Skeletal muscle satellite cell (primary cell): Measurements from ENCODE around the gene ATP6V1G1.

Experiments used
- H3K27me3 ChIP-seq: 2 replicates; pipeline ENCODE4 v1.7.0; 2013; ENCODE audit warnings: low read length; ENCODE audit not compliant: control insufficient read depth, insufficient read depth
- H3K36me3 ChIP-seq: 2 replicates; pipeline ENCODE4 v1.7.0; 2013; ENCODE audit warnings: mild to moderate bottlenecking, control low read depth, low read length; ENCODE audit not compliant: insufficient read depth
- H3K4me1 ChIP-seq: 2 replicates; pipeline ENCODE4 v1.7.0; 2013; ENCODE audit warnings: low read length; ENCODE audit not compliant: control insufficient read depth, insufficient read depth
- H3K4me2 ChIP-seq: 2 replicates; pipeline ENCODE4 v1.7.0; 2013; ENCODE audit warnings: mild to moderate bottlenecking, low read length
- H3K4me3 ChIP-seq: 2 replicates; pipeline ENCODE4 v1.7.0; 2013; ENCODE audit warnings: low read length
- H3K9ac ChIP-seq: 2 replicates; pipeline ENCODE4 v1.7.0; 2013; ENCODE audit warnings: mild to moderate bottlenecking, low read depth, low read length, moderate library complexity
- H3K9me3 ChIP-seq: replicated peaks from 2 replicates; pipeline ENCODE4 v1.7.0; 2013; ENCODE audit warnings: mild to moderate bottlenecking, control low read depth, low read length

Gene ATP6V1G1

GRCh38 chr9:114603248-114603647, 15.7 kb downstream of the ATP6V1G1 start:
- Histone ChIP-seq H3K27me3 (no peaks in the 10 kb centered on the region), H3K9ac (no peak overlapping the region), H3K4me3 (no peak overlapping the region), H3K9me3 (peaks cover 3% of the 10 kb centered on the region), H3K4me1 (peaks cover 14% of the 10 kb centered on the region), H3K36me3 (peaks cover 31% of the 10 kb centered on the region), H3K4me2 (no peak overlapping the region)

GRCh38 chr9:114604989-114605388, 17.4 kb downstream of the ATP6V1G1 start:
- no peaks in the 10 kb centered on the region for H3K27me3 ChIP-seq
- no peak overlapping the region for H3K4me2 ChIP-seq
- peaks cover 14% of the 10 kb centered on the region for H3K4me1 ChIP-seq
- peaks cover 16% of the 10 kb centered on the region for H3K36me3 ChIP-seq
- peaks cover 3% of the 10 kb centered on the region for H3K9me3 ChIP-seq
- no peak overlapping the region for H3K4me3 ChIP-seq
- no peak overlapping the region for H3K9ac ChIP-seq

DNA sequence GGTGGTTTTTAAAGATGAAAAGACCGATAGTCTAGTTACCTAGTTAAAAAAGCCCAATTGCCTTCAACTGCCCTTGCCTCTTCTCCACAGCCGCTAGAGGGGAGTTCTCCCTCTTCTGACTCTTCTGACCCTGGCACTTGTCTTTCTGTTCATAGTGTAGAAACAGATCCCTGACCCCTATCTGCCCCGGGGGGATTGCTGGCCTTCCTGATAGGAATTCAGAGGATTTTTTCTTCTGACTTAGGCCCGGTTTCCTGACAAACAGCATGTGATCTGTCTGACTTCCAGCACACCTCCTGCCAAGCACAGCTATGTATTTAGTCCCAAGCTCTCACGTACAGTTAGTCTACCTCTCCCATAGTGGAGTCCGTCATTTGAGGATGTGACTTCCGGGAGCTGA, 18.5 kb downstream of the ATP6V1G1 start:
- peaks cover 2% of the 10 kb centered on the region for H3K9me3 ChIP-seq
- no peak overlapping the region for H3K4me2 ChIP-seq
- no peak overlapping the region for H3K9ac ChIP-seq
- no peak overlapping the region for H3K4me3 ChIP-seq
- peaks cover 5% of the 10 kb centered on the region for H3K36me3 ChIP-seq
- peaks cover 18% of the 10 kb centered on the region for H3K4me1 ChIP-seq
- H3K27me3 ChIP-seq = no peaks in the 10 kb centered on the region

DNA sequence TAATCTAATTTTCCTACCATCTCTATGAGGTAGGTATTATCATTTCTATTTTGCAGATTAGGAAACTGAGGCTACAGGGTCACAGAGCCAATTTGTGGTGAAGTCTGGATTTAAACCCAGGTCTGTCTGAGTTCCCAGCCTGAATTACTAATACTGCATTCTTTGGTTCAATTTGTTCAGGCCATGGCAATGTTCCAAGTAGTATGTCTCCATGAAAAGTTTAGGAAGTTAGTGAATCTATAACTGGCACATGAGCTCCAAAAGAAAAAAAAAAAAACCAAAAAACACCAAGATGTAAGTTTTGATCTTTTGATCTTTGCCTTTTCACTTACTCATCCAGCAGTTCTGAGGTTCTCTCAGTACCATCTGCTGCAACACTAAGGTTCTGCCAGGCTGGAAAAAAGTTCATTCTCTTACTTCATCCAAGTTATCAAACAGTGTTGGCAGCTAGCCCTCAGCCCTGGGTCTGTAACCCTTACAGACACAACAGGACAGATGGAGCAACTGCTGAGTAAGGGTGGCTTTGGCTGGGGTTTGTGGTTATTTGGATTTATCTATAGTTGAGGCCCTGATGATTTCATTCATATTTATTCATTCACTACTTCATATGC, 19.1 kb downstream of the ATP6V1G1 start:
- no peak overlapping the region for H3K4me3 ChIP-seq
- H3K4me1 ChIP-seq = peaks cover 19% of the 10 kb centered on the region
- no peaks in the 10 kb centered on the region for H3K9me3 ChIP-seq
- peaks cover 2% of the 10 kb centered on the region for H3K36me3 ChIP-seq
- H3K27me3 ChIP-seq = no peaks in the 10 kb centered on the region
- no peak overlapping the region for H3K4me2 ChIP-seq
- no peak overlapping the region for H3K9ac ChIP-seq

DNA sequence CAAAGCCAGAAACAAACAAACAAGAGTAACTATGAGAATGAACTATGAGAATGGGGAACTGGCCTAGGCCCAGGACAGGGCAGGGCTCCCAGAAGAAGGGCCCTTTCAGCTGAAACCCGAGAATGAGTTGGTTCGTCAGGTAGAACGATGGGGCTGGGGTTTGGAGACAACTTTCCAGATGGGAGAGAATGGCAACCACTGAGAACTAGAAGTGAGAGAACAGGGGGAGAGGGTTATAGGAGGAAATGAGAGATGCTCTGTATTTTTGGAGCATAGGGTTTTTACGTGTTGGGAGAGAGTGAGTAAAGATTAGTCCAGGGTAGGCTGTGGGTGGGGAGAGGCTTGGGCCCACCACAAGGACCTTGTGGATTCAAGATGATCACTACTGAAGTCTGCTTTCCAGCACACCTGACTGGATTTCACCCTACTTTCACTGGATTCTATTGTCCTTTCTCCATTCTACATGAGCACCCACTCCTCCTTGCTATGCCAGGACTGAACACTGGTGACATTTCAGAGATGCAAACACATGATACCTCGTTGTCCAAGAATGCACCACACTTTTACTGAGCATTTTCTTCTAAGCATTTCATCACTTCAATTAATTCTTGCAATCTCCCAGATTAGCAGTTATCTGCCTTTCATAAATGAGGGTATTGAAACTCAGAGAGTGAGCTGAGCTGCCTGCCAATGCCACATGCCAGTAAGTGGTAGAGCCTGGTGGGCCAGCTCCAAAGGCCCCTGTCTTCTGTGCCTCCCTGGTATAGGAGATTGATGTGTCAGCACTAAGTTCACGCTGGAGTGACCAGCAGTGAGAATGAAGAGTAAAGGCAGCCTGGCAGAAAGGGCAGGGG, 20.3 kb downstream of the ATP6V1G1 start:
- H3K36me3 ChIP-seq = no peaks in the 10 kb centered on the region
- peaks cover 29% of the 10 kb centered on the region for H3K4me1 ChIP-seq
- H3K9me3 ChIP-seq = no peaks in the 10 kb centered on the region
- H3K9ac ChIP-seq = no peak overlapping the region
- H3K4me2 ChIP-seq = no peak overlapping the region
- no peak overlapping the region for H3K4me3 ChIP-seq
- no peaks in the 10 kb centered on the region for H3K27me3 ChIP-seq

- H3K4me3 ChIP-seq = no peak overlapping the region
- peaks cover 29% of the 10 kb centered on the region for H3K4me1 ChIP-seq
- no peaks in the 10 kb centered on the region for H3K36me3 ChIP-seq
- H3K9me3 ChIP-seq = no peaks in the 10 kb centered on the region
- no peaks in the 10 kb centered on the region for H3K27me3 ChIP-seq
- H3K9ac ChIP-seq = no peak overlapping the region
- H3K4me2 ChIP-seq = no peak overlapping the region
Measured at GRCh38 chr9:114608525-114608796, 20.9 kb downstream of the ATP6V1G1 start.

DNA sequence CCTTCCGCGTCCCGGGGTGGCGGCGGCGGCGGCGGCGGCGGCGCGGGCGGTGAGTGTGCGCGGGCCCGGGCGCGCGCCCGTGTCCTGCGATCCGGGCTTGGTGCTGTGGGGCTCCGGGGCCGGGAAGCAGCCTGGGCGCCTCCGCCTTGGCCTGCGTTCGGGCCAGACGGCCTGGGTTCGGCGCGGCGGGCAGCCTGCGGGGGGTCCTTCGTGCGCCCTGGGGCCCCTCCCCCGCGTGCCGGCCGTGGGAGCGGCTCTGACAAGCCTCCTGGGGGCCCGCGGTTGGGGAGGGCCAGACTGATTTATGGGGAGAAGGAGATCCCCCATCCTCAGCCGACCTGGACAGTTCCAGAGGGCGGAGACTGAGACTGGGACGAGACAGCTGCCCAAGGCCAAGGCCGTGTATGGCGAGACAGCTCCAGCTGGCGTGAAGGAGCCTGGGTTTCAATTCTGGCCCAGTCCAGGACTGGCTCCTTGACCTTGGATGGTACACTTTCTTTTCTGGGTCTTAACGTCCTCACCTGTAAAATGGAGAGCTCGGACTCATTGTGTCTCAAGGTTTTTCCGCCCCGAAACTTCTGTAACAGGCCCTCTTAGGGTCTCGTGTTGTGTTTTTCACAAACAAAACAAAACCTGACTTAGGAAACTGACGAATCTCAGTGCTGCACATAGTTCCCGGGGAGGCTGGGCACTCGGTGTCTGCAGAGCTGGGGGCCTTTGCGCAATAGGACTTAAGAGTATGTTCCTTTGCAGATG, 24.1 kb downstream of the ATP6V1G1 start:
- peak overlapping the region; percentile 82 for H3K9ac ChIP-seq
- no peaks in the 10 kb centered on the region for H3K36me3 ChIP-seq
- H3K9me3 ChIP-seq = no peaks in the 10 kb centered on the region
- H3K4me1 ChIP-seq = peaks cover 22% of the 10 kb centered on the region
- peak overlapping the region; percentile 79 for H3K4me2 ChIP-seq
- H3K27me3 ChIP-seq = no peaks in the 10 kb centered on the region
- H3K4me3 ChIP-seq = peak overlapping the region; percentile 63

DNA sequence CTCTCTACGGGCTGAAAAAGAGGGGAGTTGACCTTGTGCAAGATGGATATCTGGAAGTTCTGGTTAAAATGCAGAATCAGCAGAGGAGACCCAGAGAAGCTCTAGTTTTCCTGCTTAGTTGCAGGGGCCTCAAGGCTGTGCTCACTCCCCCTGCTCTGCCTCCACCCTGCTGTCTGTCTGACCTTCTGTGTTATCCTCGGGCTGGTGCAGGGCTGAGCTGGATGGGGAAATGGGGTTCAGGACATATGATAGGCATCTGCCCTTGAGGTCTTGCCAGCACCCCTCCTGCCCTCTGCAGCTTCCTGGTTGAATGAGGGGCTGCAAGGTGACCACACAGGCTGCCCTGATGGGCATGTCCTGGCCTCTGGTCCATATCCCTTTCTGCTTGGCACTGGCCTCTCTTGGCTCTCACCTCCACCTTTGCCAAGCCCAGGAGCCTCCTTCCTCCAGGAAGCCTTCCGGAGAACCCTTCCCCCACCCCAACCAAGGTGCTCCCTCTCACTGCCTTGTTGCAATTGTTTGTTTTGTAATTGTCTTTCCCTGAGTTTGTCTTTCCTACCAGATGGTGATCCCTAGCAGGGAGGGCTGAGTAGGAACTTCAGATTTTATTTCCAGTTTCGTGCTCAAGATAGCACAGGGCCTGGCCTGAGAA, 24.8 kb downstream of the ATP6V1G1 start:
- Histone ChIP-seq H3K27me3 (no peaks in the 10 kb centered on the region), H3K4me3 (peak overlapping the region; percentile 63), H3K9me3 (no peaks in the 10 kb centered on the region), H3K9ac (peak overlapping the region; percentile 82), H3K36me3 (no peaks in the 10 kb centered on the region), H3K4me1 (peaks cover 16% of the 10 kb centered on the region), H3K4me2 (peak overlapping the region; percentile 79)

DNA sequence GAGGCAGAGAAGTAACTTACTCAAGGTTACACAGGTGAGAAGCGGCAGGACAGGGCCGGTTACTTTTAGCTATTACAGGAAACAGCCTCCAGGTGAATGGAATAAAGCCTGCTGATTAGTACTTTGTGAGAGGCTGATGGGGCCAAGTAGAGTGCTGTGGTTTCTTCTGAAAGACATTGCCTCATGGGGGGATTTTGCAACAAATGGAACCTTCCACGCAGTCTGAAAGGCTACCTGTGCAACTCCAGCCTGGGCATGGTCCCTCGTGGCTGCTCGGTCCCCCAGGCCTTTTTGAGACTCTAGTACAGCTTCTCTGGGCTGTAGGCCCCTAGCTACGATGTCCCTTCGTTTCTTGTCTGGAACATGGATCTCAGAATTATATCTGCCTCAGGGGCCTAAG, 25.5 kb downstream of the ATP6V1G1 start:
- no peak overlapping the region for H3K4me2 ChIP-seq
- H3K36me3 ChIP-seq = no peaks in the 10 kb centered on the region
- H3K9ac ChIP-seq = no peak overlapping the region
- peaks cover 16% of the 10 kb centered on the region for H3K4me1 ChIP-seq
- H3K9me3 ChIP-seq = no peaks in the 10 kb centered on the region
- H3K27me3 ChIP-seq = no peaks in the 10 kb centered on the region
- H3K4me3 ChIP-seq = no peak overlapping the region

DNA sequence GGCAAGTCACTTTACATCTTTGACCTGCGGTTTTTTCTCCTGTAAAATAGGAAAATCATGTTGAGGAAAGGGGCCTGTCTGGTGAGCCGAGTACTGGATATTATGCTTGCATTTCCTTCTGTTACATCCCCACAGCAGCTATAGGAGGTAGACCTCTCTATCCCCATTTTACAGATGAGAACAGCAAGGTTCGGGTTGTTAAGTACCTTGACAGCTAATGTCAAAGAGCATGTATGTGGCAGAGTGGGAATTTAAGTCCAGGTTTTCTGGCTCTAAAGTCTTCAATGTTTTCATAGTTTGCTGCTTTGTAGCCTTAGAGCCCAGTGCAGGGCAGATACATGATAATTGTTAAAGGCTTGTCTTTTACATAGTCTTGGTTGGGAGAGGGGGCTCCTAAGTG, 26.4 kb downstream of the ATP6V1G1 start:
- no peaks in the 10 kb centered on the region for H3K9me3 ChIP-seq
- peaks cover 16% of the 10 kb centered on the region for H3K4me1 ChIP-seq

DNA sequence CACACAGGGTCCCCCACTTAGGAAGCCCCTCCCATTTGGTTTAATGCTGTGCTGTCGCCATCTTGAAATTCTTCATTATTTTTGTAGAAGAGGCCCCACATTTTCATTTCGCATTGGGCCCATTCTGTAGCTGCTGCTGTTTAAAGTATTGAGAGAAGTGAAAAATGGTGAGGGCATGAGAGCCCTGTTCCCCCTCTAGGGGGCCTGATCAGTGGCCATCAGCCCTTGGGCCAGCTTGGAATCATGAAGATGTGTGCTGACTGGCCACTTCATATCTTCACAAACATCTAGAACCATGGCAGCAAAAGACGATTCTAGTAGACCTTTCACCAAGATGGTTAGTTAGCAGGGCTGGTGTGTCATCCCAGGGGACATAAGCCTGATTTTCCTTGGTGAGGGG, 26.8 kb downstream of the ATP6V1G1 start:
- no peaks in the 10 kb centered on the region for H3K27me3 ChIP-seq
- H3K4me1 ChIP-seq = peaks cover 16% of the 10 kb centered on the region
- no peak overlapping the region for H3K9ac ChIP-seq
- no peak overlapping the region for H3K4me3 ChIP-seq
- no peak overlapping the region for H3K4me2 ChIP-seq
- H3K9me3 ChIP-seq = no peaks in the 10 kb centered on the region
- H3K36me3 ChIP-seq = no peaks in the 10 kb centered on the region

More for the DNA sequence above, 26.4 kb downstream of the ATP6V1G1 start:
- Histone ChIP-seq H3K9ac (no peak overlapping the region), H3K4me2 (no peak overlapping the region), H3K4me3 (no peak overlapping the region), H3K27me3 (no peaks in the 10 kb centered on the region), H3K36me3 (no peaks in the 10 kb centered on the region)
